Measurements from ENCODE around the gene GOLGA6L22. TPM values are rescaled to one million over a fixed set of nuclear protein-coding genes. Genes with fewer than 3 reads are reported as not detected.
A peak's percentile ranks its signal among the peaks of the same experiment; 100 is the strongest.
"Not testable (repeated sequence)": the region's sequence is repeated elsewhere in the genome, so short reads cannot be mapped to it uniquely, and the experiment has no call there.

The GOLGA6L22 gene
- total RNA-seq = not detected

DNA sequence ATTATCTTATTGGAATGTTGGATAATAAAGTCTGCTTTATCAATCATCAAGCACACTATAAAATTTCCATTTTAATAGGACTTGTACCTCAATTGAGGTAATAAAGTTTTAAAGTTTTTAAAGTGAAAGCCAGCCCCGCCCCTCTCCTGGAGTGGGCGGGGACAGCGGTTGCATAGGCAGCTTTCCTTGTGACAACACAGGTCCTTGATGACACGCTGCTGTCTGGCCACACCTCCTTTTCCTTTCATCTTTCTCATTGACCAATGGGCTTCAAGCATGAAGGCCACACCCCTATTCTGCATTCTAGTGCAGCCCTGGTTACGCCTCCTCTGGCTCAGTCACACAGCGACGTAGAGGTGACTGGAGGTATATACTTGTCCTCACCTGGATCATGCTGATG lies at the start of gene GOLGA6L22:
TSS of gene GOLGA6L22 (plus strand) at position 301 of the 400 bp plus-strand sequence. CDS start at position 392, 91 bp downstream.
- not testable (repeated sequence) for H3K36me3 ChIP-seq, H3K9me3 ChIP-seq, H3K4me1 ChIP-seq, H3K27ac ChIP-seq, H3K27me3 ChIP-seq, DNase-seq, H3K4me3 ChIP-seq

DNA sequence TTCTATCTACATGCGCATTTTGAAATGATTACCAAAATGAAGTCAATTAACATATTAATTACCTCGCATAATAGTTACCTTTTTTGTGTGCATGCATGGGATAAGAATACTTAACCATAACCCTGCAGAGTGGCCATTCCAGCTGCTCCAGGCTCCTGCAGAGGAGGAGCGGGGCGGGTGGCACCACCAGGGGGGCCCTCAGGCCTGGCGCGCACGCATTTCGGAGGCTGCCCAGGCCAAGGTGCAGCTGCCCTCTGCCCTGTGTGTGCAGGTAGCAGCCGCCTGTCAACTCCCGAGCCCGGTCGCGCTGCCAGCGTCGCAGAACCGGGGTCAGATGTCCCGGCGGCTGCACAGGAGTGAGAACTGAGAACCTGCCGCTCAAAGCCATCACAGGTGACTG lies 41.4 kb upstream of the GOLGA6L22 start:
- H3K9me3 ChIP-seq, H3K4me3 ChIP-seq, H3K27ac ChIP-seq, H3K36me3 ChIP-seq, H3K27me3 ChIP-seq, H3K4me1 ChIP-seq: not testable (repeated sequence)
- DNase-seq = peak in 1 of 3 donors; percentile 10

- H3K36me3 ChIP-seq, H3K27me3 ChIP-seq, H3K4me1 ChIP-seq, H3K27ac ChIP-seq, DNase-seq, H3K9me3 ChIP-seq, H3K4me3 ChIP-seq: not testable (repeated sequence)
Observed at GRCh38 chr15:22417795-22418194, 40.9 kb upstream of the GOLGA6L22 start.

- H3K36me3 ChIP-seq, H3K4me1 ChIP-seq, H3K27ac ChIP-seq, H3K4me3 ChIP-seq, DNase-seq, H3K27me3 ChIP-seq, H3K9me3 ChIP-seq: not testable (repeated sequence)
Observed at GRCh38 chr15:22418212-22418611, 40.5 kb upstream of the GOLGA6L22 start.

GRCh38 chr15:22418666-22419065 lies 40.0 kb upstream of the GOLGA6L22 start:
- not testable (repeated sequence) for H3K36me3 ChIP-seq, H3K27ac ChIP-seq, H3K4me3 ChIP-seq, DNase-seq, H3K9me3 ChIP-seq, H3K27me3 ChIP-seq, H3K4me1 ChIP-seq

DNA sequence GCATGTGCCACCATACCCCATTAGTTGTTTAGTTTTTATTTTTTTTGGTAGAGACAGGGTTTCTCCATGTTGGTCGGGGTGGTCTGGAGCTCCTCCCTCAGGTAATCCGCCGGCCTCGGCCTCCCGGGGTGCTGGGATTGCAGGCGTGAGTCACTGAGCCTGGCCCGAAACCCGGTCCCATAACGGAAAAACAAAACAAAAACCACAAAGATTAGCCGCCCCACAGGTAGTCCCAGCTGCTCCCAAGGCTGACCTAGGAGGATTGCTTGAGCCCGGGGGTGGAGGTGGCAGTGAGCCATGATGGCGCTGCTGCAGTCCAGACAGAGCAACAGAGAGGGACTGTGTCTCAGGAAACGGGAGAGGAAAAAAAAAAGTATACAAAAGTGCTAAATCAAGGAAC lies 38.4 kb upstream of the GOLGA6L22 start:
- DNase-seq, H3K4me3 ChIP-seq, H3K27me3 ChIP-seq, H3K27ac ChIP-seq, H3K36me3 ChIP-seq, H3K4me1 ChIP-seq, H3K9me3 ChIP-seq: not testable (repeated sequence)

- not testable (repeated sequence) for H3K4me1 ChIP-seq, H3K9me3 ChIP-seq, H3K36me3 ChIP-seq, H3K4me3 ChIP-seq, H3K27me3 ChIP-seq, H3K27ac ChIP-seq
- peak in 1 of 3 donors; percentile 2 for DNase-seq
Observed at GRCh38 chr15:22429426-22429825, 29.3 kb upstream of the GOLGA6L22 start.

DNA sequence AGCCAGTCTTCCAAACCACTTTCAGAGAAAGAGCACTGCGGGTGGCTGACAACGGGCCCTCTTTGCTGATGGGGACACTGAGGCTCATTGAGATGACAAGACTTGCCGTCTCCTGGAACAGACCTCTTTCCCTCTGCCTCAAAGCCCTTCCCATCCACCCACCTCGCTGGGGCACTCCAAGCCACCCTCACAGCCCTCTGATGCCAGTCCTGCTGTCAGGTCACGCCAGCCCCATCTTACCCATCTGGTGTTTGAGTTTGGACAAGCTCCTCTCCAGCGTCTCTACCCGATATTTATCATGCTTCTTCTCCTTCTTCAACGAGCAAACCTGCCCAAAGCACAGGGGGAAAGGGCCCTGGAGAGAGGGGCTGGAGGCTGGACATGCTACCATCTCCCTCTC lies 27.0 kb upstream of the GOLGA6L22 start:
- DNase-seq, H3K27ac ChIP-seq: not testable (repeated sequence)

DNA sequence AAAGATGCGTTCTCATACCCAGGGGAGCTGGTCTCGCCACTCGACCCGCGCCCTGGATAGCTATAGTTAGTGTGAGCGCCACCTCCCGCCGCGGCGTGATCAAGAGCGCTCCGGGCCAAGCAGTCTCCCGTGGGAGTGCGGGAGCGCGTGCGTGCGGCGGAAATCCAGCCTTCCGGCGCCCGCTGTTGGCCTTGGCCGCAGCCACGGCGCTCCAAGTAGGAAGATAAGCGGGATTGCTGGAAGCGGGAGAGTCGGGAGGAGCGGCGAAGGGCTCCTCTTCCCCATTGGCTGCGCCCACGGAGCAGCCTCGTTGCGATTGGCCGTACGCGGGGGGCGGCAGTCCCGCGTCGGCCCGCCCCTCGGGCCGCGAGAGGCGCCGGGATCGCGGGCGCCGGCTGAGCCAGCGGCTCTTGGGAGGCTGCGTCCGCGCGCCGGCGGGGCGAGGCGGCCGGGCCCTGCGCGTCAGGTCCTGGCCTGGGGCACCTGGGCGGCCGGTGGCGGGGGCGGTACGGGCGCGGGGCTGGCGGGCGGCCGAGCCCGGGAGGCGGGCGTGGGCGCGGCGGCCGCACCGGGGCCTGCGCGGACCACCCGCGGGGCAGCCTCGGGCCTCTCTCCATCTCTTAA lies 35.9 kb downstream of the GOLGA6L22 start:
- Histone ChIP-seq H3K4me3 (peak overlapping the region; percentile 46 to 50 (median 47)), H3K27ac (peak overlapping the region in 3 of 4 donors; percentile 49 to 64 (median 62))
- not testable (repeated sequence) for H3K27me3 ChIP-seq, H3K4me1 ChIP-seq, H3K36me3 ChIP-seq, H3K9me3 ChIP-seq
- peak; percentile 51 to 86 (median 84) for DNase-seq

More for the DNA sequence above, 27.0 kb upstream of the GOLGA6L22 start:
- H3K36me3 ChIP-seq, H3K27me3 ChIP-seq, H3K9me3 ChIP-seq, H3K4me3 ChIP-seq, H3K4me1 ChIP-seq: not testable (repeated sequence)

GRCh38 chr15:22497200-22497599 lies 38.5 kb downstream of the GOLGA6L22 start:
- H3K36me3 ChIP-seq, H3K27ac ChIP-seq, H3K9me3 ChIP-seq, H3K27me3 ChIP-seq, DNase-seq, H3K4me3 ChIP-seq, H3K4me1 ChIP-seq: not testable (repeated sequence)

DNA sequence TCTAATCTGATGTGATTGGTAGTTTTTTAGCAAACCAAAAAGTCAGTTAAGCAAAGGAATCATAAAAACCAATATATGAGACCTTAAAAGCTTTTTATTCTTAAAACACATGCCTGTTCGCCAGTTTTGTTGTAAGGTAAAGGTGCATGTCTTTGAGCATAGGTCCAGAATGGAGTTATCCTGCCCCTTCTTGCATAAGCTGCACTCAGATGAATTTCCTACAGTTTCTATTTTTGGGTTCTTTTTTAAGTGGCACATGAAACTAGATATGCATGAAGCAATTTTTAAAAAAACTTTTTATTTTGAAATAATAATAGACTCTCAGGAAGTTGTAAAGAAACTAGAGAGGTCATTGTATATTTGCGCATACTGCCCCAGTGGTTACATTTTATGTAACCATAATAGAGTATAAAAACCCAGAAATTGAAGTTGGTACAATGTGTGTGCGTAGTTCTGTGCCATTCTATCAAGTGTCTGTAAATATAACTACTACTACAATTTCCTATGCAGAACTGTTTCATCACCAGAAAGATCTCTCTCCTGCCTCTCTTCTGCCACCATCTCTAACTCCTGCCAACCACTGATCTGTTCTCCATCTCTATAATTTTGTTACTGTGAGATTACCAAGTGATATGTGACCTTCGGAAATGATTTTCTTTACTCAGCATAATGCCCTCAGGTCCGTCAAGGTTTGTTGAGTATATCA lies 39.7 kb downstream of the GOLGA6L22 start:
- not testable (repeated sequence) for H3K9me3 ChIP-seq, DNase-seq, H3K27ac ChIP-seq, H3K27me3 ChIP-seq, H3K4me3 ChIP-seq, H3K4me1 ChIP-seq, H3K36me3 ChIP-seq

- not testable (repeated sequence) for H3K27ac ChIP-seq, H3K4me1 ChIP-seq, H3K4me3 ChIP-seq, H3K27me3 ChIP-seq, H3K36me3 ChIP-seq, DNase-seq, H3K9me3 ChIP-seq
Observed at GRCh38 chr15:22502272-22502671, 43.6 kb downstream of the GOLGA6L22 start.

DNA sequence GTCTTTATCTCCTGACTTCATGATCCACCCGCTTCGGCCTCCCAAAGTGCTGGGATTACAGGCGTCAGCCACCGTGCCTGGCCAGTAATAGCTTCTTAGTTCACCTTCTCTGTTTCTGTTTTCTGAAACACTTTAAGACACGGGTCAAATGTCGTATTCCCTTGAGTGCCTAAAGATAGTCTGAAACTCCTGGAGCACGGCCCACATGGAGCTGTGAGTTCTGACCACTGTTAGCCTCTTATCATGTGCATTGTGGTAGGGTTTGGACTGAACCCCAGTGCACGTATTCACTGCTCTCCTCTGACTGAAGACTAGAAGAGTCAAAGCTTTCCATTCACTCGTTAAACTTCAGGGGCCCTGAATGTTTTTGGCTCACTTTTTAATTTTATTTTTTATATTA lies 48.3 kb downstream of the GOLGA6L22 start:
- not testable (repeated sequence) for H3K27ac ChIP-seq, H3K9me3 ChIP-seq, H3K36me3 ChIP-seq, H3K27me3 ChIP-seq, H3K4me3 ChIP-seq, DNase-seq, H3K4me1 ChIP-seq

DNA sequence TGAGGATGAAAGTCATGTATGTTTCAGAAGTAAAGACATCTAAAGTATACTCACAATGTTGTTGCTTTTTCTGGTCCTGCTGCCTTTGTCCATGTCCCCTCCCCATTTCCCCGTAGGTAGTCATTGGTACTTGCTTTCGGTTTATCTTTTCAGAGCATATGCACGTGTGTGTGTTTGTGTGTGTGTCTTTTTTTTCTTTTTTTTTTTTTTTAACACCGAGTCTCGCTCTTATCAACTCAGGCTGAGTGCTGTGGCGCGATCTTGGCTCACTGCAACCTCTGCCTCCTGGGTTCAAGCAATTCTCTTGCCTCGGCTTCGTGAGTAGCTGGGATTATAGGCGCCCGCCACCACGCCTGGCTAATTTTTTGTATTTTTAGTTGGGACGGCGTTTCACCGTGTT lies 57.4 kb downstream of the GOLGA6L22 start:
- not testable (repeated sequence) for H3K4me3 ChIP-seq

More for the DNA sequence above, 57.4 kb downstream of the GOLGA6L22 start:
- H3K4me1 ChIP-seq, H3K9me3 ChIP-seq, H3K27me3 ChIP-seq, DNase-seq, H3K36me3 ChIP-seq, H3K27ac ChIP-seq: not testable (repeated sequence)
